GM12878 (cell line): ENCODE results near the gene TMEM250. TPM values are rescaled to one million over a fixed set of nuclear protein-coding genes. Genes with fewer than 3 reads are reported as not detected.

Experiments used
- ATAC-seq: fragments of 200-7000 bp; cut with Tn5 transposase; 3 replicates; pipeline ENCODE4 v1.9.1; 2020; ENCODE audit warnings: mild to moderate bottlenecking, moderate library complexity
- BruUV-seq: library from RNA; stranded (reverse); fragments of 400-500 nt; replicated peaks from 2 replicates; lab custom pipeline; 2021; lab: Mats Ljungman, UMichigan
- CTCF ChIA-PET: fragments of 300-600 bp; sonication (Branson Sonifier 250); formaldehyde crosslinking; extraction: SDS; loops from one replicate; lab custom pipeline; 2021; ENCODE audit warnings: inconsistent platforms; lab: Yijun Ruan, JAX
- POLR2A ChIA-PET: fragments of 350-600 bp; formaldehyde crosslinking; extraction: SDS; loops from one replicate; lab custom pipeline; 2021; ENCODE audit warnings: inconsistent platforms; lab: Charles Lee
- RAD21 ChIA-PET: fragments of 300-600 bp; sonication (Branson Sonifier 250); formaldehyde crosslinking; loops from one replicate; lab custom pipeline; 2023; ENCODE audit warnings: antibody characterized with exemption; ENCODE audit not compliant: unreplicated experiment; lab: Charles Lee
- SMC1A ChIA-PET: fragments of 300-600 bp; sonication (Branson Sonifier 250); formaldehyde crosslinking; loops from one replicate; lab custom pipeline; 2023; ENCODE audit not compliant: unreplicated experiment, uncharacterized antibody; lab: Charles Lee
- DNase-seq: peaks from one replicate; pipeline ENCODE4 v3.0.0-alpha.2; 2011; ENCODE audit warnings: low read depth, low spot score
- FAIRE-seq: peaks from 3 replicates; lab custom pipeline; 2011; peaks lifted over from hg19 to GRCh38; lab: Jason Lieb, UNC
- H2AFZ ChIP-seq: 2 replicates; pipeline ENCODE4 v1.6.0; 2011; ENCODE audit warnings: low read depth, low read length, control low read depth; ENCODE audit not compliant: control insufficient read depth
- H3K27ac ChIP-seq: 2 replicates; pipeline ENCODE4 v1.5.1; 2011; ENCODE audit warnings: control low read depth; ENCODE audit not compliant: control insufficient read depth, insufficient read depth
- H3K27me3 ChIP-seq, 2 experiments: replicated peaks in 1 of 2; 2 replicates each; pipeline versions ENCODE4 v1.6.0 to v1.6.1; 2011; ENCODE audit warnings: low read length in 1 of 2; ENCODE audit not compliant: control insufficient read depth in 2 of 2, insufficient read depth in 2 of 2
- H3K36me3 ChIP-seq, 2 experiments: 2 replicates each; pipeline ENCODE4 v1.5.1; 2011; ENCODE audit warnings: low read length in 1 of 2; ENCODE audit not compliant: control insufficient read depth in 2 of 2, insufficient read depth in 2 of 2
- H3K4me1 ChIP-seq: 2 replicates; pipeline ENCODE4 v1.6.1; 2011; ENCODE audit warnings: mild to moderate bottlenecking, low read length, moderate library complexity, mixed read lengths; ENCODE audit not compliant: control insufficient read depth, insufficient read depth
- H3K4me2 ChIP-seq: 2 replicates; pipeline ENCODE4 v1.6.0; 2011; ENCODE audit warnings: control low read depth; ENCODE audit not compliant: control insufficient read depth, insufficient read depth
- H3K4me3 ChIP-seq: fragments of 200-600 bp; sonication (generic); 2 replicates; pipeline ENCODE4 v1.5.1; 2016
- H3K79me2 ChIP-seq: 2 replicates; pipeline ENCODE4 v1.6.0; 2011; ENCODE audit warnings: low read length; ENCODE audit not compliant: control insufficient read depth, insufficient read depth
- H3K9ac ChIP-seq: 2 replicates; pipeline ENCODE4 v1.8.0; 2011; ENCODE audit warnings: low read length, control low read depth, mixed read lengths; ENCODE audit not compliant: control insufficient read depth, insufficient read depth
- H3K9me3 ChIP-seq: replicated peaks from 3 replicates; pipeline ENCODE4 v1.5.1; 2011; ENCODE audit warnings: mild to moderate bottlenecking, low read length; ENCODE audit not compliant: control insufficient read depth, insufficient read depth
- H4K20me1 ChIP-seq: 2 replicates; pipeline ENCODE4 v1.6.0; 2011; ENCODE audit not compliant: control insufficient read depth, insufficient read depth
- ASH2L ChIP-seq: fragments of 300-600, 200-600 bp; sonication (generic); IDR thresholded peaks from 2 replicates; pipeline ENCODE4 v1.6.1; 2017; ENCODE audit warnings: low read depth, mild to moderate bottlenecking, borderline replicate concordance
- NR2C1 ChIP-seq: fragments of 450-650 bp; IDR thresholded peaks from 2 replicates; pipeline ENCODE4 v1.6.1; 2017; ENCODE audit warnings: antibody characterized with exemption, mild to moderate bottlenecking, moderate library complexity
- ZZZ3 ChIP-seq: IDR thresholded peaks from 2 replicates; pipeline ENCODE4 v1.6.1; 2011; ENCODE audit warnings: low read depth; ENCODE audit not compliant: control insufficient read depth, insufficient read length
- WGBS: methylation state at CpG from one replicate; pipeline ENCODE4 v1.1.6; 2016; ENCODE audit warnings: low lambda C conversion rate; ENCODE audit not compliant: insufficient replicate concordance, insufficient coverage; ENCODE audit errors: missing lambda C conversion rate; 5-methylcytosine and 5-hydroxymethylcytosine counted together
- in situ Hi-C: fragments of 300-500 bp; cut with MboI; formaldehyde crosslinking; loops from 9 replicates; pipeline ENCODE4 v1.14.3; 2018; ENCODE audit warnings: mixed read lengths
- intact Hi-C: fragments of 100-400 bp; cut with micrococcal nuclease; formaldehyde crosslinking; loops from one replicate; pipeline ENCODE4 v1.14.2; 2022; ENCODE audit not compliant: unreplicated experiment
- polyA plus RNA-seq, 11 experiments: library from polyadenylated mRNA; depleted of rRNA in 4 of 11; unstranded in 6 of 11; stranded (reverse) in 5 of 11; fragments of >200 nt; fragmentation: Nextera tagmentation in 4 of 11; fragmentation: Illumina TruSeq in 1 of 11; extraction: Ambion mirVana in 4 of 11; extraction: Trizol in 1 of 11; gene quantifications; 1 replicate in 1 of 11; 2 replicates in 10 of 11; pipeline versions ENCODE4 v1.2.1 to v1.2.3, GENCODE V29; 2011 to 2016; ENCODE audit warnings: inconsistent platforms in 2 of 11, missing spikeins in 2 of 11, low read depth in 1 of 11
- total RNA-seq, 4 experiments: library from RNA; depleted of rRNA in 3 of 4; stranded (reverse); fragments of >200 nt in 3 of 4; fragmentation: Illumina TruSeq in 1 of 4; extraction: Trizol in 1 of 4; gene quantifications; 2 replicates each; pipeline versions ENCODE4 v1.2.1 to v1.2.3, GENCODE V29; 2013 to 2021
- TF ChIP-seq, protein P1 (sequence below): IDR thresholded peaks from 2 replicates; pipeline ENCODE4 v1.6.1; 2011; ENCODE audit warnings: low read depth, low read length, improper control_type of control experiment, borderline replicate concordance

TMEM250 gene
- total and polyA plus RNA-seq, 10 of the 15 experiments (the other 5 are each of a cell fraction or from before 2014, with no cell fraction given), result 0.39 to 39.9 (median 8.5) TPM

DNA sequence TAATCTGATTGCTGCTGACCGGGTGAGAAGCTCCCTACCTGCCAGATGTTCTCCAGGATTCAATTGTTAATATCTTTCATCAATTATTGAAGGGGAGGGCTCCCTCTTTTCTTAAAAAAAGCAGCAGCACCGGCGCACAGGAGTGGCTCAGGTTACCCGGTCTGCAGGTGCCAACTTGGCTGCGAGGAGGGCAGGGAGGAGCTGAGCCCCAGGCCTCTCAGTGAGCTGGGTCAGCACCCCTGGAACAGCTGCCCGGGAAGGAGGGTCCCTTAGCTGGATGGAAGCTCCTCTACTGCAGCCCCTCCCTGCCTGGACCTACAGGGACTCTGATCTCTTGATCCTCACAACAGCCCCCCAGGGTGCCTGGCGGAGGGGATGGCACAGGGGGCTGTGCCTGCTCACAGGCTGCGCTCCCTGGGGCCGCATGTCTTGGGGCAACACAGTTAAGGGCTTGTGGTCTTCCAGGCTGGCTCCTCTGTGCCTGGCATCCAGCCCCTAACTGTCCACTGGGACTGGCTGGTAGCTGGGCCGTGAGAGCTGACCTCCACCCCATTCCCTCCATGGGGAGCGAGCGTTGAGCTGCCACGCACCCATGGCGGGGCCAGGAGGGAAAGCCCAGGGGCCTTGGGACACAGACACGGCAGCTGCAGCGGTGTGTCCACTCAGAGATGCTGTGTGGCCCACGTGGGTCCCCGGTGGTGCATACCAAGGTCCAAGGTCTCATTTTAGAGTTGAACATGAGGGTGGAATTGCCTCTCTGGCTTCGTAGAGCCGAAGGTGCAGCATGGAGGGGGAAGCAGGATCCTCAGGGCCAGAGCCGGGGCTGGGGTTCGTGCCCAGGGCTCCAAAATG, 28.6 kb upstream of the TMEM250 start:
- CTCF ChIA-PET, result no interaction called here

More for the DNA sequence above, 28.6 kb upstream of the TMEM250 start:
- Histone ChIP-seq H3K4me1 (no peaks in the 10 kb centered on the region), H3K27me3 (peaks cover 0 to 2% of the 10 kb centered on the region in 2 experiments; a peak in 2 of 4 replicates), H3K9me3 (no peaks in the 10 kb centered on the region), H3K4me2 (no peak overlapping the region), H3K27ac (no peak overlapping the region), H3K36me3 (no peaks in the 10 kb centered on the region), H3K79me2 (no peaks in the 10 kb centered on the region), H3K4me3 (no peak overlapping the region), H2AFZ (no peak overlapping the region), H3K9ac (no peak overlapping the region), H4K20me1 (no peaks in the 10 kb centered on the region)
- ATAC-seq (no peak), DNase-seq (no peak), FAIRE-seq (no peak)
- intact Hi-C loops (no loop called here), in situ Hi-C loops (no loop called here)
- SMC1A ChIA-PET, result no interaction called here
- TF ChIP-seq ASH2L (no peak), NR2C1 (no peak), ZZZ3 (no peak)
- TF ChIP-seq, protein P1, sequence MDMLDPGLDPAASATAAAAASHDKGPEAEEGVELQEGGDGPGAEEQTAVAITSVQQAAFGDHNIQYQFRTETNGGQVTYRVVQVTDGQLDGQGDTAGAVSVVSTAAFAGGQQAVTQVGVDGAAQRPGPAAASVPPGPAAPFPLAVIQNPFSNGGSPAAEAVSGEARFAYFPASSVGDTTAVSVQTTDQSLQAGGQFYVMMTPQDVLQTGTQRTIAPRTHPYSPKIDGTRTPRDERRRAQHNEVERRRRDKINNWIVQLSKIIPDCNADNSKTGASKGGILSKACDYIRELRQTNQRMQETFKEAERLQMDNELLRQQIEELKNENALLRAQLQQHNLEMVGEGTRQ, result no peak
- RAD21 ChIA-PET, result no interaction called here
- no TSS peak for BruUV-seq
- POLR2A ChIA-PET, result no interaction called here
- WGBS, result 31% methylated on average over 22 of the region's 22 CpGs
